Natural killer cell treated with Interleukin-12 subunit alpha and Interleukin-12 subunit beta and Interleukin-15 and Interleukin-18, amount 100 ng/mL, for 72 hours (primary cell): ENCODE measurements around the gene GPR155. TPM values are rescaled to one million over a fixed set of nuclear protein-coding genes. Genes with fewer than 3 reads are reported as not detected.
A peak's percentile ranks its signal among the peaks of the same experiment; 100 is the strongest.
"Not testable (repeated sequence)": the region's sequence is repeated elsewhere in the genome, so short reads cannot be mapped to it uniquely, and the experiment has no call there.

ENCODE experiments used
- ATAC-seq, 2 donors: fragments of 150-1000 bp; cut with Tn5 transposase in 1 of 2; sonication (Bioruptor Pico), chemical (Tn5 transposase) in 1 of 2; 2 replicates each; pipeline ENCODE4 v1.10.0; 2021
- DNase-seq: peaks from one replicate; pipeline ENCODE4 v3.0.0; 2022; ENCODE audit warnings: low spot score
- H3K27ac Mint-ChIP-seq, 2 donors: 1 replicate in 1 of 2; 2 replicates in 1 of 2; pipeline ENCODE4 v1.8.0; 2022; ENCODE audit warnings: mixed read lengths in 2 of 2, mild to moderate bottlenecking in 1 of 2, moderate library complexity in 1 of 2
- H3K27me3 Mint-ChIP-seq, 2 donors: 1 replicate in 1 of 2; 2 replicates in 1 of 2; pipeline ENCODE4 v1.8.0; 2022; ENCODE audit warnings: mixed read lengths in 2 of 2
- H3K36me3 Mint-ChIP-seq: one replicate; pipeline ENCODE4 v1.8.0; 2022; ENCODE audit warnings: mixed read lengths
- H3K4me1 Mint-ChIP-seq, 2 donors: 1 replicate in 1 of 2; 2 replicates in 1 of 2; pipeline ENCODE4 v1.8.0; 2022; ENCODE audit warnings: low read depth in 2 of 2, mixed read lengths in 2 of 2, mild to moderate bottlenecking in 1 of 2
- H3K4me3 Mint-ChIP-seq: one replicate; pipeline ENCODE4 v1.8.0; 2022; ENCODE audit warnings: mixed read lengths
- H3K9me3 Mint-ChIP-seq: 2 replicates; pipeline ENCODE4 v1.8.0; 2022; ENCODE audit warnings: mixed read lengths
- total RNA-seq, 2 donors: library from RNA; stranded (reverse); gene quantifications; one replicate each; pipeline ENCODE4 v1.2.3, GENCODE V29; 2022

GPR155 gene
- total RNA-seq, 2 donors from 2014 or later: 3.2 to 3.6 TPM

- no peaks in the 10 kb centered on the region for H3K9me3 Mint-ChIP-seq
- peak; percentile 92 to 96 for ATAC-seq
- H3K4me3 Mint-ChIP-seq: peak within 1 kb of the TSS; percentile 100
- DNase-seq: peak; percentile 84
- H3K36me3 Mint-ChIP-seq: no peaks in the 10 kb centered on the region
- H3K27ac Mint-ChIP-seq: peak within 1 kb of the TSS; percentile 93 to 97
- peaks cover 24 to 31% of the 10 kb centered on the region in 2 donors for H3K4me1 Mint-ChIP-seq
- no peaks in the 10 kb centered on the region for H3K27me3 Mint-ChIP-seq
Measured at GRCh38 chr2:174395284-174395968, 91.4 kb downstream of the GPR155 start, which contains the start of gene SCRN3. TSS of gene SCRN3 (plus strand) at chr2:174395730. CDS start at chr2:174398284, 2,554 bp downstream.

DNA sequence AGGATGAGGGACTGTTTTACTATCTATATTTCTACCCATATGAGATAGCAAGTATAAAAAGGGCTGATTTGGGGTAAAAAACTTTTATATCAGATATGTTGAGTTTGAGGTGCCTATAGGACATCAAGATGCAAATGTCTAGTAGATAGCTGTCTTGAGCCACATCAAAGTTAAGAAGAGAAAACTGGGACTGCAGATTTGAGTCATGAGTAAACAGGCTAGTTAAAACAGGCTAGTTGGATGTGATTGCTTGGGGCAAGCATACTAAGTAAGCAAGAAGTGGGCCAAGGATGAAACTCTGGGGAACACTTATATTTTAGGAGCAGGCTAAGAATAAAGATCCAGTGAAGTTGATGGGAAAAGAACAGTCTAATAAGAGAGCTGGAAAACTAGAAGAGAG is 94.1 kb downstream of the GPR155 start:
- no peak overlapping the region for H3K27ac Mint-ChIP-seq

DNA sequence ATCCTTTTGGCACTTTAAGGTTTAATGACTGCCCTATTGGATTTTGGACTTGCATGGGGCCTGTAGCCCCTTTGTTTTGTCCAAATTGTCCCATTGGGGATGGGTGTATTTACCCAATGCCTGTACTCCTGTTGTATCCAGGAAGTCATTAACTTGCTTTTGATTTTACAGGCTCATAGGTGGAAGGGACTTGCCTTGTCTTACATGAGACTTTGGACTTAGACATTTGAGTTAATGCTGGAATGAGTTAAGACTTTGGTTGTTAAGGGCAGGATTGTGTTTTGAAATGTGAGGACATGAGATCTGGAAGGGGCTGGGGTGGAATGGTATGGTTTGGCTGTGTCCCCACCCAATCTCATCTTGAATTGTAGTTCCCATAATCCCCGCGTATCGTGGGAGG is 96.5 kb downstream of the GPR155 start:
- not testable (repeated sequence) for H3K4me3 Mint-ChIP-seq, H3K27ac Mint-ChIP-seq, DNase-seq, H3K36me3 Mint-ChIP-seq, H3K27me3 Mint-ChIP-seq, H3K9me3 Mint-ChIP-seq, ATAC-seq
- H3K4me1 Mint-ChIP-seq: peaks cover 33 to 37% of the 10 kb centered on the region in 2 donors

More for the DNA sequence above, 94.1 kb downstream of the GPR155 start:
- H3K27me3 Mint-ChIP-seq: no peaks in the 10 kb centered on the region
- H3K36me3 Mint-ChIP-seq: no peaks in the 10 kb centered on the region
- peak overlapping the region; percentile 0 for H3K4me3 Mint-ChIP-seq
- ATAC-seq (no peak), DNase-seq (no peak)
- H3K9me3 Mint-ChIP-seq: no peaks in the 10 kb centered on the region
- H3K4me1 Mint-ChIP-seq: peaks cover 36 to 38% of the 10 kb centered on the region in 2 donors

GRCh38 chr2:174389542-174389941 is 97.3 kb downstream of the GPR155 start:
- ATAC-seq (no peak), DNase-seq (no peak)
- Mint-ChIP-seq H3K27me3 (no peaks in the 10 kb centered on the region), H3K4me3 (no peak overlapping the region), H3K4me1 (peaks cover 32 to 33% of the 10 kb centered on the region in 2 donors), H3K27ac (no peak overlapping the region), H3K9me3 (no peaks in the 10 kb centered on the region), H3K36me3 (no peaks in the 10 kb centered on the region)

DNA sequence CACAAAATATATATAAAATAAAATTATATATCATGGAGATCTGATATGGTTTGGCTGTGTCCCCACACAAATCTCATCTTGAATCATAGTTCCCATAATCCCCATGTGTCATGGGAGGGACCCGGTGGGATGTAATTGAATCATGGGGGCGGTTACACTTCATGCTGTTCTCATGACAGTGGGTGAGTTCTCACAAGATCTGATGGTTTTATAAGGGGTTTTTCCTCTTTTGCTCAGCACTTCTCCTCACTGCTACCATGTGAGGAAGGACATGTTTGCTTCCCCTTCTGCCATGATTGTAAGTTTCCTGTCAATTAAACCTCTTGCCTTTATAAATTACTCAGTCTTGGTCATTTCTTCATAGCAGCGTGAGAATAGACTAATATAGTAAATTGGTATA is 98.1 kb downstream of the GPR155 start:
- not testable (repeated sequence) for H3K4me3 Mint-ChIP-seq, ATAC-seq, H3K27ac Mint-ChIP-seq, H3K27me3 Mint-ChIP-seq, H3K9me3 Mint-ChIP-seq, DNase-seq, H3K36me3 Mint-ChIP-seq
- H3K4me1 Mint-ChIP-seq: peaks cover 31 to 34% of the 10 kb centered on the region in 2 donors

DNA sequence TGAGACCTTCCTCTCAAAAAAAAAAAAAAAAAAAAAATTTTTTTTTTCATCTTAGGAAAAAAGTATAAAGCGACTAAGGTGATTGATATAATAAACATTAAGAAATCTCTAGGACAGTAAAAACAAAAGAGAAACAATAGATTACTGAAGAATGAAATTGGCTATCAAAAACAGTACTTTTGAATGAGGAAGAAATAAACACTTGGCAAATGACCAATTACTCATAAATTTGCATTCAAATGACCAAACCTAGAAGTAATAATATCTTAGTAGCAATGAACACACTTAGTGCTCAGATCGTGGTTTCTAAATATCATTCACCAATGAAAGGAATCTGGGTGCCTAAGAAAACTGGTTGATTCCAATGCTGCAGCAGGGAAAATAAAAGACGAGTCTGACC is 101.6 kb downstream of the GPR155 start:
- Mint-ChIP-seq H3K4me1 (peaks cover 16% of the 10 kb centered on the region in 2 donors), H3K4me3 (no peak overlapping the region), H3K27ac (no peak overlapping the region), H3K27me3 (no peaks in the 10 kb centered on the region), H3K9me3 (no peaks in the 10 kb centered on the region), H3K36me3 (no peaks in the 10 kb centered on the region)
- DNase-seq (no peak), ATAC-seq (no peak)

DNA sequence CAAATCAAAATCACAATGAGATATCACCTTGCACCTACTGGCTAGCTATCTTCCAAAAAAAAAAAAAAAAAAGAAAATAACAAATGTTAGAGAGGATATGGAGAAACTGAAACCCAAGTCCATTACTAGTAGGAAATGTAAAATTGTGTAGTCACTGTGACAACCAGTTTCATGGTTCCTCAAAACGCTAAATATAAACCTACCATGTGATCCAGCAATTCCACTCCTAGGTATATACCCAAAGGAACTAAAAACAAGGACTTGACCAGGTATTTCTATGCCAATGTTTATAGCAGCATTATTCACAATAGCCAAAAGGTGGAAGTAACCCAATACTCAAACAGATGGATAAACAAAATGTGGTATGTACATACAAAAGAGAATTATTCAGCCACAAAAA is 103.0 kb downstream of the GPR155 start:
- ATAC-seq: no peak
- Mint-ChIP-seq H3K27me3 (no peaks in the 10 kb centered on the region), H3K36me3 (no peaks in the 10 kb centered on the region), H3K4me1 (peaks cover 8 to 11% of the 10 kb centered on the region in 2 donors), H3K9me3 (no peaks in the 10 kb centered on the region), H3K4me3 (no peak overlapping the region), H3K27ac (no peak overlapping the region)
- no peak for DNase-seq

Other genes starting within 250 kb of the GPR155 start
- gene OLA1, start 238.5 kb downstream of the GPR155 start, total RNA-seq: 10 to 100 TPM; 78.0 to 88.5 TPM
- gene SP9, start 152.1 kb downstream of the GPR155 start, total RNA-seq: not detected
- gene SCRN3, start 91.3 kb downstream of the GPR155 start, total RNA-seq: 10 to 100 TPM; 22.1 to 26.7 TPM
- gene WIPF1, start 110.8 kb upstream of the GPR155 start, total RNA-seq: 100 to 1,000 TPM; 284 to 319 TPM